ENCODE measurements around the gene GPR137B. TPM values are rescaled to one million over a fixed set of nuclear protein-coding genes. Genes with fewer than 3 reads are reported as not detected.

GPR137B gene
- total and polyA plus RNA-seq, 4 donors = 2.2 to 8.6 (median 5.3) TPM

GRCh38 chr1:236144033-236144432 lies 1.7 kb downstream of the GPR137B start:
- WGBS = 90% methylated on average over 14 of the region's 14 CpGs
- H3K36me3 ChIP-seq (ENCODE audit: control insufficient read depth in 4 of 4, insufficient read depth in 3 of 4, low read depth in 1 of 4, low read length in 3 of 4) = no peaks in the 10 kb centered on the region

GRCh38 chr1:236144446-236145150 lies 2.3 kb downstream of the GPR137B start:
- Histone ChIP-seq H3K9ac (ENCODE audit: low read depth in 1 of 2, low read length in 2 of 2) (no peak overlapping the region), H3K36me3 (ENCODE audit: control insufficient read depth in 4 of 4, insufficient read depth in 3 of 4, low read depth in 1 of 4, low read length in 3 of 4) (no peaks in the 10 kb centered on the region), H3K4me3 (ENCODE audit: low read depth in 1 of 3, low read length in 3 of 3) (no peak overlapping the region), H3K27me3 (ENCODE audit: control insufficient read depth in 4 of 4, insufficient read depth in 4 of 4, low read length in 3 of 4) (no peaks in the 10 kb centered on the region), H3K9me3 (ENCODE audit: control insufficient read depth in 4 of 4, low read length in 3 of 4) (no peaks in the 10 kb centered on the region), H3K4me1 (ENCODE audit: control insufficient read depth in 4 of 4, insufficient read depth in 4 of 4, low read length in 3 of 4) (peaks cover under 1 to 31% (median 24%) of the 10 kb centered on the region in 4 donors), H3K27ac (ENCODE audit: low read depth in 1 of 2, low read length in 2 of 2) (no peak overlapping the region)
- TF ChIP-seq REST (IDR thresholded peaks at IDR 0.05) (no peak), YY1 (IDR thresholded peaks at IDR 0.05) (no peak), RXRA (IDR thresholded peaks at IDR 0.05) (no peak), FOXA2 (IDR thresholded peaks at IDR 0.05) (no peak), ATF3 (IDR thresholded peaks at IDR 0.05) (no peak), ZBTB33 (IDR thresholded peaks at IDR 0.05) (no peak), HNF4G (IDR thresholded peaks at IDR 0.05) (no peak), TAF1 (conservative IDR thresholded peaks at IDR 0.05) (no peak), JUND (IDR thresholded peaks at IDR 0.05) (no peak), HNF4A (conservative IDR thresholded peaks at IDR 0.05) (no peak), GABPA (IDR thresholded peaks at IDR 0.05 in 1 of 2, conservative IDR thresholded peaks at IDR 0.05 in 1 of 2) (no peak), EGR1 (IDR thresholded peaks at IDR 0.05; ENCODE audit: low read depth in 2 of 2) (no peak), NR2F2 (IDR thresholded peaks at IDR 0.05) (no peak)
- 73% methylated on average over 12 of the region's 12 CpGs for WGBS
- DNase-seq (ENCODE audit: low spot score) = no peak

More at GRCh38 chr1:236144033-236144432, 1.7 kb downstream of the GPR137B start:
- H3K27ac ChIP-seq (ENCODE audit: low read depth in 1 of 2, low read length in 2 of 2) = no peak overlapping the region
- no peaks in the 10 kb centered on the region for H3K9me3 ChIP-seq (ENCODE audit: control insufficient read depth in 4 of 4, low read length in 3 of 4)
- DNase-seq (ENCODE audit: low spot score) = no peak
- H3K4me1 ChIP-seq (ENCODE audit: control insufficient read depth in 4 of 4, insufficient read depth in 4 of 4, low read length in 3 of 4) = peaks cover 0 to 25% (median 19%) of the 10 kb centered on the region in 4 donors
- no peak for TF ChIP-seq RXRA (IDR thresholded peaks at IDR 0.05)
- no peak for TF ChIP-seq MAX (IDR thresholded peaks at IDR 0.05)
- TF ChIP-seq JUND (IDR thresholded peaks at IDR 0.05) = no peak
- no peak for TF ChIP-seq HNF4G (IDR thresholded peaks at IDR 0.05)
- peak overlapping the region in 1 of 3 donors; percentile 85 for H3K4me3 ChIP-seq (ENCODE audit: low read depth in 1 of 3, low read length in 3 of 3)
- no peaks in the 10 kb centered on the region for H3K27me3 ChIP-seq (ENCODE audit: control insufficient read depth in 4 of 4, insufficient read depth in 4 of 4, low read length in 3 of 4)
- no peak overlapping the region for H3K9ac ChIP-seq (ENCODE audit: low read depth in 1 of 2, low read length in 2 of 2)
